ENCODE measurements around the gene OSBPL3.

DNA sequence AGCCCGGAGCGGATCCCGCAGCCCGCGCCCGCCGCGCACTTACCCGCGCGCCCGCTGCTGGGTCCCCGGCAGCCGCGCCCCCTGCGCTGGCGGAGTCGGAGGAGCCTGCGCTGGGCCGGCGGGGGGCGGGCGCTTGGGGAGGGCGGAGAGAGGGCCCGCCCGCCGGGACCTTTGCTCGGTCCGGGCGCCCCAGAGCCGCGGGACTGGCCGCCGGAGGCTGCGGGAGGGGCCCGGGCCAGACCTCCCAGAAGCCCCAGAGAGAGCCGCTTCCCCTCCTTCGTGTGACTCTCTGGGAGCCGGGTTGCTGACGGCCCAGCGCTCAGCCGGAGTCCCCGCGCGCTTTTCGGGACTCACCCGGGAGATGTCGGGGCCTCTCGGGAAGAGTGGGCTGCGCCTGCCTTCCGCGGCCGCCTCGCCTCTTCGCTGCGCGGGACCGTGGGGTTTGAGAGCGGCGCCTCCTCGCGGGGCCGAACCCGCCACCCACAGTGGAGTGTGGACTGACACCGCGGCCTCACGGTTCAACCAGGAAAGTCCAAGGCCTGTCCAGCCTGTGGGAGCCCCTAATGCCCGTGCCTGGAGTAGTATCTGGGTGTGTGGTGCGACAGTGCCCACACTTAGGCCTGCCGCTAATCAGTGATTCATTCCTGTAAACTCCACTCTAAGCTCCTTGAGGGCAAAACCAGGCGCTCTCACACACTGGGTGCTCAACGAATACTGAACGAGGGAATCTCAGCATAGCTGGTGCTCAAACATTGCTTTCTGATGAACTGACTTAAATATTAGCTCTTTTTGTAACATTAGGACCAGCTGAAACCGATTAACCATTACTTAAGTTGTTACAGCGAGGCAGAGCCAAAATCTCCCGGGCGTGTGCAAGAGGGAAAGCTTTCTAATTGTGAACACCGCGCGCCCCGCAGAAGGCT lies 222.4 kb downstream of the OSBPL3 start, which contains the start of gene GSDME:
- TF ChIP-seq, protein P1, sequence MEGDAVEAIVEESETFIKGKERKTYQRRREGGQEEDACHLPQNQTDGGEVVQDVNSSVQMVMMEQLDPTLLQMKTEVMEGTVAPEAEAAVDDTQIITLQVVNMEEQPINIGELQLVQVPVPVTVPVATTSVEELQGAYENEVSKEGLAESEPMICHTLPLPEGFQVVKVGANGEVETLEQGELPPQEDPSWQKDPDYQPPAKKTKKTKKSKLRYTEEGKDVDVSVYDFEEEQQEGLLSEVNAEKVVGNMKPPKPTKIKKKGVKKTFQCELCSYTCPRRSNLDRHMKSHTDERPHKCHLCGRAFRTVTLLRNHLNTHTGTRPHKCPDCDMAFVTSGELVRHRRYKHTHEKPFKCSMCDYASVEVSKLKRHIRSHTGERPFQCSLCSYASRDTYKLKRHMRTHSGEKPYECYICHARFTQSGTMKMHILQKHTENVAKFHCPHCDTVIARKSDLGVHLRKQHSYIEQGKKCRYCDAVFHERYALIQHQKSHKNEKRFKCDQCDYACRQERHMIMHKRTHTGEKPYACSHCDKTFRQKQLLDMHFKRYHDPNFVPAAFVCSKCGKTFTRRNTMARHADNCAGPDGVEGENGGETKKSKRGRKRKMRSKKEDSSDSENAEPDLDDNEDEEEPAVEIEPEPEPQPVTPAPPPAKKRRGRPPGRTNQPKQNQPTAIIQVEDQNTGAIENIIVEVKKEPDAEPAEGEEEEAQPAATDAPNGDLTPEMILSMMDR (IDR thresholded peaks at IDR 0.05; ENCODE audit: extremely low read depth in 1 of 2, insufficient read depth in 1 of 2, low read depth in 1 of 2, low read length in 2 of 2): no peak
- TF ChIP-seq EZH2 (IDR thresholded peaks at IDR 0.05; ENCODE audit: borderline replicate concordance, low read depth, low read length, severe bottlenecking): no peak
- peak; percentile 69 for TF ChIP-seq POLR2A (IDR thresholded peaks at IDR 0.05; ENCODE audit: low read depth, low read length)

All from endothelial cell of umbilical vein (primary cell).